K562 (cell line): ENCODE data around the gene CPED1. TPM values are rescaled to one million over a fixed set of nuclear protein-coding genes. Genes with fewer than 3 reads are reported as not detected.

Experiments used
- ATAC-seq: fragments of 200-7000 bp; cut with Tn5 transposase; 3 replicates; pipeline ENCODE4 v1.9.1; 2020; ENCODE audit warnings: moderate library complexity
- BruUV-seq: library from RNA; stranded (reverse); fragments of 400-500 nt; replicated peaks from 2 replicates; lab custom pipeline; 2021; lab: Mats Ljungman, UMichigan
- CTCF ChIA-PET: fragments of 300-600 bp; formaldehyde crosslinking; extraction: SDS; loops from one replicate; lab custom pipeline; 2021; ENCODE audit warnings: low intra/inter-chr PET ratio; lab: Yijun Ruan, JAX
- POLR2A ChIA-PET: fragments of 300-600, 350-650 bp; sonication (Branson Sonifier 250); formaldehyde crosslinking; extraction: SDS; loops from one replicate; lab custom pipeline; 2021; ENCODE audit warnings: antibody characterized with exemption, inconsistent platforms; lab: Yijun Ruan, JAX
- DNase-seq, 4 experiments: peaks; one replicate each; pipeline versions ENCODE4 v3.0.0 to v3.0.0-alpha.2; 2011 to 2018; ENCODE audit warnings: low spot score in 3 of 4, mixed read lengths in 3 of 4; ENCODE audit errors: extremely low read depth in 1 of 4
- FAIRE-seq: peaks from 2 replicates; lab custom pipeline; 2011; peaks lifted over from hg19 to GRCh38; lab: Jason Lieb, UNC
- H2AFZ ChIP-seq: 2 replicates; pipeline ENCODE4 v1.6.0; 2011; ENCODE audit warnings: low read depth, low read length, control low read depth, inconsistent platforms
- H3K27ac ChIP-seq: fragments of 200-600 bp; 3 replicates; pipeline ENCODE4 v1.8.0; 2011; ENCODE audit warnings: low read depth, mild to moderate bottlenecking, control low read depth, inconsistent platforms, low read length, moderate library complexity, mixed read lengths; ENCODE audit errors: extremely low read depth
- H3K27me3 ChIP-seq, 2 experiments: fragments of 300-600 bp in 1 of 2; 2 replicates in 1 of 2; 3 replicates in 1 of 2; pipeline versions ENCODE4 v1.6.0 to v1.8.0; 2011; ENCODE audit warnings: inconsistent platforms in 2 of 2, low read length in 2 of 2, mild to moderate bottlenecking in 1 of 2, mixed read lengths in 1 of 2, moderate library complexity in 1 of 2; ENCODE audit not compliant: control insufficient read depth in 2 of 2, insufficient read depth in 2 of 2
- H3K36me3 ChIP-seq: fragments of 300-600 bp; 3 replicates; pipeline ENCODE4 v1.8.0; 2011; ENCODE audit warnings: mild to moderate bottlenecking, low read length, inconsistent platforms; ENCODE audit not compliant: control insufficient read depth, insufficient read depth
- H3K4me1 ChIP-seq, 2 experiments: fragments of 200-600 bp in 1 of 2; replicated peaks in 1 of 2; 2 replicates in 1 of 2; 3 replicates in 1 of 2; pipeline versions ENCODE4 v1.5.1 to v1.8.0; 2011; ENCODE audit warnings: inconsistent platforms in 2 of 2, low read length in 2 of 2, mild to moderate bottlenecking in 1 of 2, mixed read lengths in 1 of 2, moderate library complexity in 1 of 2; ENCODE audit not compliant: control insufficient read depth in 2 of 2, insufficient read depth in 2 of 2
- H3K4me2 ChIP-seq: 2 replicates; pipeline ENCODE4 v1.6.1; 2011; ENCODE audit warnings: low read length, control low read depth, inconsistent platforms, mixed read lengths; ENCODE audit not compliant: insufficient read depth
- H3K4me3 ChIP-seq: fragments of 200-600 bp; sonication (generic), shearing (Covaris generic); 2 replicates; pipeline ENCODE4 v1.5.1; 2016; ENCODE audit warnings: control low read depth, inconsistent platforms
- H3K79me2 ChIP-seq: fragments of 200-600 bp; 3 replicates; pipeline ENCODE4 v1.8.0; 2011; ENCODE audit warnings: low read length, inconsistent platforms; ENCODE audit not compliant: control insufficient read depth, insufficient read depth
- H3K9ac ChIP-seq, 2 experiments: 2 replicates each; pipeline versions ENCODE4 v1.6.0 to v1.6.1; 2011; ENCODE audit warnings: low read depth in 2 of 2, low read length in 2 of 2, control low read depth in 1 of 2, inconsistent platforms in 1 of 2, mild to moderate bottlenecking in 1 of 2, mixed read lengths in 1 of 2; ENCODE audit not compliant: insufficient read depth in 1 of 2
- H3K9me1 ChIP-seq: one replicate; pipeline ENCODE4 v1.6.0; 2011; ENCODE audit warnings: inconsistent platforms, mild to moderate bottlenecking, low read length, moderate library complexity; ENCODE audit not compliant: control insufficient read depth, insufficient read depth
- H3K9me3 ChIP-seq: replicated peaks from 2 replicates; pipeline ENCODE4 v1.5.1; 2011; ENCODE audit warnings: low read depth, low read length, inconsistent platforms; ENCODE audit not compliant: control insufficient read depth, insufficient read depth
- H4K20me1 ChIP-seq: replicated peaks from 2 replicates; pipeline ENCODE4 v1.6.1; 2011; ENCODE audit warnings: low read length, inconsistent platforms, mixed read lengths; ENCODE audit not compliant: control insufficient read depth, insufficient read depth
- ATF3 ChIP-seq, 2 experiments: fragments of 450-650 bp in 1 of 2; sonication (generic) in 1 of 2; formaldehyde crosslinking in 1 of 2; IDR thresholded peaks in 1 of 2; conservative IDR thresholded peaks in 1 of 2; 2 replicates each; pipeline versions ENCODE4 v1.6.1 to v1.8.1; 2016 to 2023; ENCODE audit warnings: mild to moderate bottlenecking in 2 of 2, moderate library complexity in 2 of 2, inconsistent platforms in 1 of 2, missing genetic modification reagents in 1 of 2
- C11orf30 ChIP-seq: fragments of 450-650 bp; IDR thresholded peaks from 2 replicates; pipeline ENCODE4 v1.6.1; 2016; ENCODE audit warnings: low read depth, mild to moderate bottlenecking
- CREB5 ChIP-seq: fragments of 250-450 bp; sonication (Bioruptor Pico); IDR thresholded peaks from 2 replicates; pipeline ENCODE4 v1.5.0; 2020; ENCODE audit warnings: mild to moderate bottlenecking
- KLF10 ChIP-seq: fragments of 250-450 bp; sonication (Bioruptor Pico); IDR thresholded peaks from 2 replicates; pipeline ENCODE4 v1.6.1; 2021; ENCODE audit warnings: matching md5 sums
- MAFF ChIP-seq: IDR thresholded peaks from 2 replicates; pipeline ENCODE4 v1.6.1; 2012; ENCODE audit warnings: low read length, improper control_type of control experiment
- MAFG ChIP-seq: fragments of 450-650 bp; conservative IDR thresholded peaks from 2 replicates; pipeline ENCODE4 v1.6.1; 2016; ENCODE audit warnings: missing genetic modification characterization, missing compliant biosample characterization
- MAFK ChIP-seq: IDR thresholded peaks from 2 replicates; pipeline ENCODE4 v1.6.1; 2011; ENCODE audit warnings: low read length, improper control_type of control experiment
- MECOM ChIP-seq: fragments of 250-450 bp; sonication (Bioruptor Pico); IDR thresholded peaks from 2 replicates; pipeline ENCODE4 v1.8.0; 2022; ENCODE audit warnings: inconsistent platforms
- NR2F6 ChIP-seq: fragments of 450-650 bp; formaldehyde crosslinking; IDR thresholded peaks from 2 replicates; pipeline ENCODE4 v1.4.0; 2020; ENCODE audit warnings: mild to moderate bottlenecking
- SMAD4 ChIP-seq: fragments of 250-450 bp; sonication (Bioruptor Pico); conservative IDR thresholded peaks from 2 replicates; pipeline ENCODE4 v1.8.0; 2021; ENCODE audit warnings: inconsistent platforms, mild to moderate bottlenecking, moderate library complexity
- TCF15 ChIP-seq: fragments of 250-450 bp; sonication (Bioruptor Pico); IDR thresholded peaks from 2 replicates; pipeline ENCODE4 v1.8.0; 2022; ENCODE audit warnings: moderate library complexity, mild to moderate bottlenecking, inconsistent platforms
- ZBTB9 ChIP-seq: fragments of 450-650 bp; formaldehyde crosslinking; IDR thresholded peaks from 2 replicates; pipeline ENCODE4 v1.4.0; 2020; ENCODE audit warnings: mild to moderate bottlenecking, moderate library complexity
- ZNF316 ChIP-seq: fragments of 450-650 bp; IDR thresholded peaks from 2 replicates; pipeline ENCODE4 v1.6.1; 2016
- WGBS: fragments of 100-300 bp; shearing (Covaris generic); methylation state at CpG from one replicate; pipeline ENCODE4 v1.1.6; 2016; ENCODE audit warnings: low coverage, mixed read lengths; ENCODE audit not compliant: insufficient coverage; ENCODE audit errors: missing lambda C conversion rate; 5-methylcytosine and 5-hydroxymethylcytosine counted together
- in situ Hi-C: fragments of 300-500 bp; cut with MboI; formaldehyde crosslinking; loops from 4 replicates; pipeline ENCODE4 v1.15.0; 2018; ENCODE audit warnings: inconsistent platforms, mixed read lengths
- intact Hi-C: fragments of 100-400 bp; cut with micrococcal nuclease; formaldehyde crosslinking; loops from 2 replicates; pipeline ENCODE4 v1.14.2; 2022
- polyA plus RNA-seq, 8 experiments: library from polyadenylated mRNA; depleted of rRNA in 4 of 8; stranded (reverse) in 5 of 8; unstranded in 3 of 8; fragments of >200 nt; fragmentation: Nextera tagmentation in 2 of 8; fragmentation: Illumina TruSeq in 1 of 8; extraction: Ambion mirVana in 2 of 8; extraction: Trizol in 1 of 8; gene quantifications; 2 replicates each; pipeline versions ENCODE4 v1.2.1 to v1.2.3, GENCODE V29; 2011 to 2014; ENCODE audit warnings: inconsistent platforms in 1 of 8, missing spikeins in 1 of 8
- total RNA-seq, 7 experiments: library from RNA; depleted of rRNA in 6 of 7; stranded (reverse); fragments of >200 nt in 6 of 7; fragmentation: Illumina TruSeq in 2 of 7; extraction: Trizol in 2 of 7; gene quantifications; 2 replicates each; pipeline versions ENCODE4 v1.2.1 to v1.2.3, GENCODE V29; 2011 to 2021; ENCODE audit warnings: low replicate concordance in 1 of 7

CPED1 gene
- total and polyA plus RNA-seq, 9 of the 15 experiments (the other 6 are each of a cell fraction or from before 2014, with no cell fraction given) = 195 to 393 (median 290) TPM

GRCh38 chr7:121001234-121001906, 12.9 kb downstream of the CPED1 start:
- DNase-seq = no peak
- TF ChIP-seq SMAD4 (CRISPR knock-in tag) (0 out of 2 replicates have a peak, but pooled peaks have one; percentile 40), MECOM (CRISPR knock-in tag) (peak; percentile 31; the same call in 1 of the 2 replicates), NR2F6 (CRISPR knock-in tag) (no peak), MAFF (peak; percentile 96), MAFK (peak; percentile 96), ATF3 (IDR thresholded peaks at IDR 0.05) (no peak), ATF3 (CRISPR knock-in tag; conservative IDR thresholded peaks at IDR 0.05) (0 out of 2 replicates have a peak, but pooled peaks have one; percentile 20), MAFG (tag) (peak; percentile 92), KLF10 (CRISPR knock-in tag) (0 out of 2 replicates have a peak, but pooled peaks have one; percentile 44), ZNF316 (peak; percentile 98), C11orf30 (peak; percentile 95), CREB5 (CRISPR knock-in tag) (0 out of 2 replicates have a peak, but pooled peaks have one; percentile 41), ZBTB9 (CRISPR knock-in tag) (no peak), TCF15 (CRISPR knock-in tag) (no peak)
- in situ Hi-C loops = no loop called here
- peak overlapping the region; percentile 65; the same call in 2 of the 3 replicates for H3K27ac ChIP-seq
- ATAC-seq = no peak
- H3K4me2 ChIP-seq = peak overlapping the region; percentile 76
- POLR2A ChIA-PET = interaction anchor here (0.6 to 6.3 kb wide), 11 partner anchors 9 to 399 kb away, joined by 3 to 56 read pairs (median 4); partner anchors contain the start of gene CPED1
- peaks cover 100% of the 10 kb centered on the region for H3K79me2 ChIP-seq
- intact Hi-C loops = no loop called here
- H3K9me3 ChIP-seq = no peaks in the 10 kb centered on the region
- H3K4me3 ChIP-seq = no peak overlapping the region
- WGBS = 49% methylated on average over 3 of the region's 3 CpGs
- H3K9me1 ChIP-seq = no peaks in the 10 kb centered on the region
- no peaks in the 10 kb centered on the region for H3K27me3 ChIP-seq
- CTCF ChIA-PET = no interaction called here
- no peak overlapping the region for H2AFZ ChIP-seq
- H3K9ac ChIP-seq = peak overlapping the region in 1 of 2 experiments; percentile 62; a peak in 2 of 4 replicates
- peaks cover 92% of the 10 kb centered on the region for H3K36me3 ChIP-seq
- no peaks in the 10 kb centered on the region for H4K20me1 ChIP-seq
- no TSS peak for BruUV-seq
- FAIRE-seq = no peak
- H3K4me1 ChIP-seq = peaks cover 27 to 72% of the 10 kb centered on the region in 2 experiments
